PC-3 (cell line): ENCODE data around the gene SORD.

Experiments
- CTCF ChIP-seq: fragments of 300-600 bp; sonication (generic); conservative IDR thresholded peaks from 2 replicates; pipeline ENCODE4 v1.5.1; 2017; ENCODE audit warnings: antibody characterized with exemption, low read depth, mild to moderate bottlenecking, low read length
- EZH2 ChIP-seq: fragments of 300-600 bp; sonication (generic); IDR thresholded peaks from one replicate; pipeline ENCODE4 v1.6.1; 2017; ENCODE audit warnings: antibody characterized with exemption, mild to moderate bottlenecking, low read length; ENCODE audit not compliant: unreplicated experiment
- EZH2phosphoT487 ChIP-seq: fragments of 300-600 bp; sonication (generic); IDR thresholded peaks from 2 replicates; pipeline ENCODE4 v1.6.1; 2018; ENCODE audit warnings: mild to moderate bottlenecking, antibody characterized with exemption, low read length, borderline replicate concordance

GRCh38 chr15:45105586-45105985 lies 82.6 kb downstream of the SORD start:
- TF ChIP-seq EZH2 (no peak), CTCF (no peak), EZH2phosphoT487 (no peak)
